ENCODE data around the gene CAP1.

Gene CAP1

DNA sequence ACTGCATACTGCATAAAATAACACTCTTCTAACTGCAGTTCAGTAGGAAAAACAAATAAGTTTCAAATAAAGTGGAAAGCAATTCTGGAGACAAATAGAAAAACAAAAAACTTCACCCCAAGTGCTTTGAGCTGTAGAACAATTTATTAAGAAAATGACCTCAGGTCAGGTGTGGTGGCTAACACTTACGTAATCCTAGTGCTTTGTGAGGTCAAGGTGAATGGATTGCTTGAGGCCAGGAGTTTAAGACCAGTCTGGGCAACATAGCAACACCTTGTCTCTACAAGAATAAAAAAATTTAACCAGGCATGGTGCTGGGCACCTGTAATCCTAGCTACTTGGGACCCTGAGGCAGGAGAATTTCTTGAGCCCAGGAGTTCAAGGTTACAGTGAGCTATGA is 61.5 kb downstream of the CAP1 start:
- Mint-ChIP-seq H3K36me3 (ENCODE audit: low read depth) (no peaks in the 10 kb centered on the region), H3K4me3 (no peak overlapping the region), H3K9me3 (peaks cover 18% of the 10 kb centered on the region), H3K4me1 (peaks cover 8% of the 10 kb centered on the region), H3K27me3 (ENCODE audit: low read depth, poor library complexity) (peaks cover 35% of the 10 kb centered on the region), H3K27ac (no peak overlapping the region)
- DNase-seq = no peak
- TF ChIP-seq CTCF (IDR thresholded peaks at IDR 0.05) = no peak

- H3K4me1 Mint-ChIP-seq = no peaks in the 10 kb centered on the region
- no peak for DNase-seq
- H3K27ac Mint-ChIP-seq = no peak overlapping the region
- H3K9me3 Mint-ChIP-seq = peaks cover 18% of the 10 kb centered on the region
- H3K27me3 Mint-ChIP-seq (ENCODE audit: low read depth, poor library complexity) = peaks cover 33% of the 10 kb centered on the region
- H3K4me3 Mint-ChIP-seq = no peak overlapping the region
- H3K36me3 Mint-ChIP-seq (ENCODE audit: low read depth) = no peaks in the 10 kb centered on the region
- no peak for TF ChIP-seq CTCF (IDR thresholded peaks at IDR 0.05)
Measured at GRCh38 chr1:40102896-40103295, 62.4 kb downstream of the CAP1 start.

DNA sequence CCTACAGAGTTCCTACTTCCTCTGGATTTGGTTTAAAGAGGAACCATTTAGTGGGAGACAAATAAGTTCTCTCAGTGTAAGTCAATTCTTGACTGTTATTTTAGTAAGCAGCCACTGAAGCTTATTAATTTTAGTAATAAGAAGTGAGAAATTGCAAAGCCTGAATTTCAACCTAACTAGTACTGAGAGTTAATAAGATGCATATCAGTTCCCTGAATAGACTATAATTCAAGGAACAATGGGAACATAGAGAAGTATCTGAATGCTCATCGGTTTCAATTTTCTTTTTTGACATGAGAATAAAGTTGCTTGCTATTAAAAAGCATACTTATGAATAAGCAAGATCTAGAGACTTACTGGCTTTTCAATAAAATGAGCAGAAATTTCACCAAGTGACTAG is 64.5 kb downstream of the CAP1 start:
- H3K27me3 Mint-ChIP-seq (ENCODE audit: low read depth, poor library complexity) = peaks cover 41% of the 10 kb centered on the region

GRCh38 chr1:40107290-40107959 is 66.9 kb downstream of the CAP1 start:
- H3K27me3 Mint-ChIP-seq (ENCODE audit: low read depth, poor library complexity) = peaks cover 42% of the 10 kb centered on the region
- no peak for TF ChIP-seq CTCF (IDR thresholded peaks at IDR 0.05)
- no peak for DNase-seq
- H3K4me3 Mint-ChIP-seq = no peak overlapping the region
- no peaks in the 10 kb centered on the region for H3K36me3 Mint-ChIP-seq (ENCODE audit: low read depth)
- no peaks in the 10 kb centered on the region for H3K4me1 Mint-ChIP-seq
- no peak overlapping the region for H3K27ac Mint-ChIP-seq
- H3K9me3 Mint-ChIP-seq = peaks cover 45% of the 10 kb centered on the region

More for the DNA sequence above, 64.5 kb downstream of the CAP1 start:
- Mint-ChIP-seq H3K36me3 (ENCODE audit: low read depth) (no peaks in the 10 kb centered on the region), H3K9me3 (peaks cover 30% of the 10 kb centered on the region), H3K4me3 (no peak overlapping the region), H3K27ac (no peak overlapping the region), H3K4me1 (no peaks in the 10 kb centered on the region)
- TF ChIP-seq CTCF (IDR thresholded peaks at IDR 0.05) = no peak
- DNase-seq = no peak

- Mint-ChIP-seq H3K36me3 (ENCODE audit: low read depth) (no peaks in the 10 kb centered on the region), H3K4me3 (no peak overlapping the region), H3K9me3 (peaks cover 35% of the 10 kb centered on the region), H3K27me3 (ENCODE audit: low read depth, poor library complexity) (peaks cover 61% of the 10 kb centered on the region), H3K4me1 (no peaks in the 10 kb centered on the region), H3K27ac (no peak overlapping the region)
- DNase-seq = no peak
- TF ChIP-seq CTCF (IDR thresholded peaks at IDR 0.05) = no peak
Measured at GRCh38 chr1:40110389-40110788, 69.9 kb downstream of the CAP1 start.

- Mint-ChIP-seq H3K36me3 (ENCODE audit: low read depth) (no peaks in the 10 kb centered on the region), H3K4me1 (no peaks in the 10 kb centered on the region), H3K27ac (no peak overlapping the region), H3K4me3 (no peak overlapping the region), H3K27me3 (ENCODE audit: low read depth, poor library complexity) (peaks cover 77% of the 10 kb centered on the region), H3K9me3 (peaks cover 28% of the 10 kb centered on the region)
- TF ChIP-seq CTCF (IDR thresholded peaks at IDR 0.05) = no peak
- no peak for DNase-seq
Measured at GRCh38 chr1:40114400-40114799, 73.9 kb downstream of the CAP1 start.

All from nephron progenitor cell (in vitro differentiated cells).